Stimulated activated CD4-positive, alpha-beta T cell treated with anti-CD3 and anti-CD28 coated beads, Interleukin-4, amount 100 ng/mL, for 1 hour (primary cell): ENCODE results near the gene NECTIN2.
"Not testable (repeated sequence)": the region's sequence is repeated elsewhere in the genome, so short reads cannot be mapped to it uniquely, and the experiment has no call there.

Source experiments
- DNase-seq: peaks from one replicate; pipeline ENCODE4 v3.0.0-alpha.2; 2020

NECTIN2 gene

GRCh38 chr19:44817725-44818465 lies 28.2 kb upstream of the NECTIN2 start:
- no peak for DNase-seq

DNA sequence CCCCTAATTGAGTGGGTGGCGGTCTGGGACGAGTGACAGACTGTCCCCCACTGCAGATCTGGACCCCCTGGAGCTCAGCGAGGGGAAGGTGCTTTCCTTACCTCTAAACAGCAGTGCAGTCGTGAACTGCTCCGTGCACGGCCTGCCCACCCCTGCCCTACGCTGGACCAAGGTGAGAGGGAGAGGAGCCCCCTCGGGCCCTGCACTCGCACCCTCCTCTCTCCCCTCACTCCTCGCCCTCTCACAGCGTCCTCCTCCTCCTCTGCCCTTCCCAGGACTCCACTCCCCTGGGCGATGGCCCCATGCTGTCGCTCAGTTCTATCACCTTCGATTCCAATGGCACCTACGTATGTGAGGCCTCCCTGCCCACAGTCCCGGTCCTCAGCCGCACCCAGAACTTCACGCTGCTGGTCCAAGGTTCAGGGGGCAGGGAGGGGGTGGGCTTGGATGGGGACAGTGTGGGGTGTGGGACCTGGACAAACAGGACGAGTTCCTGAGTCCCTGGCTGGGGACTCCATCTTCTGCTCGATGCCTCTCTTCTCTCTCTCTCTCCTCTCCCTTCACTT lies 27.5 kb upstream of the NECTIN2 start:
- DNase-seq, result no peak

DNA sequence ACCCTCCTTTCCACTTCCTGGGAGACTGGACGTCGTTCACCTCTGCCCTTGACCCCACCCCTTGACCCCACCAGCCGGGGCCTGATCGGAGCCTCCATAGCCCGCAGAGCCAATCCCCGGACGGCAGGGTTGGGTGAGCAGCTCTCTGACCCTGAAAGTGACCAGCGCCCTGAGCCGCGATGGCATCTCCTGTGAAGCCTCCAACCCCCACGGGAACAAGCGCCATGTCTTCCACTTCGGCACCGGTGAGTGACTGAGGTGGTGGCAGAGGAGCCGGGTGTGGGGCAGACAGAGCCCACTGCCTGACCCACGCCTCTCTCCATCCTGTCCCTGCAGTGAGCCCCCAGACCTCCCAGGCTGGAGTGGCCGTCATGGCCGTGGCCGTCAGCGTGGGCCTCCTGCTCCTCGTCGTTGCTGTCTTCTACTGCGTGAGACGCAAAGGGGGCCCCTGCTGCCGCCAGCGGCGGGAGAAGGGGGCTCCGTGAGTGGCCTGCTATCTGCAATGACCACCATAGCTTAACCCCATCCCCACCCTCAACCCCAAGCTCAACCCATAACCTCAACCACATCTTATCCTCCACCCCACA lies 26.8 kb upstream of the NECTIN2 start:
- no peak for DNase-seq

DNA sequence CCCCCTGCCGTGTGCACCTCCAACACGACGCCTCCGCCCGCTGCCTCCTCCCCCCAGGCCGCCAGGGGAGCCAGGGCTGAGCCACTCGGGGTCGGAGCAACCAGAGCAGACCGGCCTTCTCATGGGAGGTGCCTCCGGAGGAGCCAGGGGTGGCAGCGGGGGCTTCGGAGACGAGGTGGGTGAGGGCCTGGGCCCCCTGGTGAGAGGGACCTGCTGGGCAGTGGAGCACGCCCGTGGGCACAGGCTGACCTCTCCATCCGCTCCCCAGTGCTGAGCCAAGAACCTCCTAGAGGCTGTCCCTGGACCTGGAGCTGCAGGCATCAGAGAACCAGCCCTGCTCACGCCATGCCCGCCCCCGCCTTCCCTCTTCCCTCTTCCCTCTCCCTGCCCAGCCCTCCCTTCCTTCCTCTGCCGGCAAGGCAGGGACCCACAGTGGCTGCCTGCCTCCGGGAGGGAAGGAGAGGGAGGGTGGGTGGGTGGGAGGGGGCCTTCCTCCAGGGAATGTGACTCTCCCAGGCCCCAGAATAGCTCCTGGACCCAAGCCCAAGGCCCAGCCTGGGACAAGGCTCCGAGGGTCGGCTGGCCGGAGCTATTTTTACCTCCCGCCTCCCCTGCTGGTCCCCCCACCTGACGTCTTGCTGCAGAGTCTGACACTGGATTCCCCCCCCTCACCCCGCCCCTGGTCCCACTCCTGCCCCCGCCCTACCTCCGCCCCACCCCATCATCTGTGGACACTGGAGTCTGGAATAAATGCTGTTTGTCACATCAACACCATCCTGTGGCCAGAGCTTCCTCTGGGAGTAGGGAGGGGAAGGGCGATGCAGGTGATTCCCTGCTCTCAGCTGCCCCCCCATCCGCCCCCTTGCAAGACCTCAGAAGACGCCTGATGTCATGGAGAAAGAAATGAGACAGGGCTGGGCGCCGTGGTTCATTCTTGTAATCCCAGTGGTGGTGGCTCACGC lies 25.2 kb upstream of the NECTIN2 start:
- no peak for DNase-seq

DNA sequence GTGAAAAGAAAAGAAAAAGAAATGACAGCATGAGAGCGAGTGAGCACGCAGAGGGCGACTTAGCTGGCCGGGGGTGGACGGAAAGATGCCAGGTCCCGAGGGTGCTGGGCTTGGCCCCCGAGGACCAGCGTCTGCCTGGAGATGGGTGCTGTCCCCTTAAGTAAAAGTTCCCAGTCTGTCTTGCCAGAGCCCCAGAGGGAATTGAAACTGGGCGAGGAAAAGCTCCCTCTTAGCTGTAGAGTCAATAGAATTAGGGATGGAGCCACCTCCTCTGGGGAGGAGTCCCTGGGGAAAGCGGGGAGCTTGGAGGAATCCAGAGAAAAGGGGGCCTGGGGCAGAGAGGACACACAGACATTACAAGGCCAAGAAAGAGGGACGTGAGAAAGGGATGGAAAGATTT lies 23.9 kb upstream of the NECTIN2 start:
- no peak for DNase-seq

DNA sequence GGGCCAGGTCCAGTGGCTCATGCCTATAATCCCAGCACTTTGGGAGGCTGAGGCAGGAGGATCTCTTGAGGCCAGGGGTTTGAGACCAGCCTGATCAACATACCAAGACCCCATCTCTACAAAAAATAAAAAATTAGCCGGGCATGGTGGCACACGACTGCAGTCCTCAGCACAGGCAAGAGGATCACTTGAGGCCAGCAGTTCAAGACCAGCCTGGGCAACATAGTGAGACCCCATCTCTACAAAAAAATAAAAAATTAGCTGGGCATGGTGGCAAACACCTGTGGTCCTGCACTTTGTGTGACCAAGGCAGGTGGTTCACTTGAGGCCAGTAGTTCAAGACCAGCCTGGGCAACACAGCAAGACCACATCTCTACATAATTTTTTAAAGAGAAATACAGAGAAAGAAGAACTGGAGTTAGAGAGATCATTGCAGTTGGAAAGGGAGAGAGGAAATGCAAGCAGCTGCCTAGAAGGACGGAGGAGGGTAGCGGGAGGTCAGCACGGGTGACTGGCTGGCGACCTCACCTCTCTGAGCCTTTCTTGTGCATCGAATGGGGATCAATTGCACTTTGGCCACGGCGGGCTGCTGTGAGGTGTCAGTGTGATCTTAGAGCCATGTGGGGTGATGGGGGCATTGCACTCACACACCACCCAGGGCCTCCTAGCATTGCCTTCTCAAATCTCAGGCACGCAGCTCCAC lies 23.3 kb upstream of the NECTIN2 start:
- DNase-seq, result no peak

GRCh38 chr19:44823373-44823698 lies 22.8 kb upstream of the NECTIN2 start:
- no peak for DNase-seq

- DNase-seq, result no peak
Observed at GRCh38 chr19:44824761-44825160, 21.3 kb upstream of the NECTIN2 start.

DNA sequence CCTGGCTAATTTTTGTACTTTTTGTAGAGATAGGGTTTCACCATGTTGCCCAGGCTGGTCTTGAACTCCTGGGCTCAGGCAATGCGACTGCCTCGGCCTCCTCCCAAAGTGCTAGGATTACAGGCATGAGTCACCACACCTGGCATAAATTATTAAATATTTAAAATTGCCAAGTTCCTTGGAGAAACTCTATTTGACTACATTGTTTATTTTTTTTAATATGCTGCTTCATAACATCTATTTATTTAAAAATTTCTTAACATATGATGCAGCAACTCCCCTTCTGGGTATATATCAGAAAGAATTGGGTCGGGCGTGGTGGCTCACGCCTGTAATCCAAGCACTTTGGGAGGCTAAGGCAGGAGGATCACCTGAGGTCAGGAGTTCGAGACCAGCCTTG lies 13.2 kb upstream of the NECTIN2 start:
- not testable (repeated sequence) for DNase-seq

GRCh38 chr19:44834399-44834798 lies 11.7 kb upstream of the NECTIN2 start:
- DNase-seq, result not testable (repeated sequence)

DNA sequence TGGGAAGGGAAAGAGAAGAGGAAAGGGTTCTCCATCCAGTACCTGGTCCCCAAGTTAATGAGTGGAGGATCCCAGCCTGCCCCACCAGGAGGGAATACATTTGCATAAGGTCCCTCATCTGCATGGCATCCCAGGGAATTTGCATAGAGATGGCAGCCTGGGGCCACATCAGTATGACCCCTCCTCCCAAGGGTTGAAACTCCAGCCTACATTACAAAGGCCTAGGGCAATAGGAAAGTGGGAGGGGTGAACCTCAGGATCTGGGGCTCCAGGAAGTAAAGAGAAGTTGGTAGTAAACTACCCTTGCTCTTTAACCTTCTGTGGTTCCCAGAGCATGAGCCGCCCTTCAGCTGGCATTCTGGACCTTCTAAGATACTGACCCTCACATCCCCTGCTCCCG lies 6.8 kb upstream of the NECTIN2 start:
- no peak for DNase-seq

DNA sequence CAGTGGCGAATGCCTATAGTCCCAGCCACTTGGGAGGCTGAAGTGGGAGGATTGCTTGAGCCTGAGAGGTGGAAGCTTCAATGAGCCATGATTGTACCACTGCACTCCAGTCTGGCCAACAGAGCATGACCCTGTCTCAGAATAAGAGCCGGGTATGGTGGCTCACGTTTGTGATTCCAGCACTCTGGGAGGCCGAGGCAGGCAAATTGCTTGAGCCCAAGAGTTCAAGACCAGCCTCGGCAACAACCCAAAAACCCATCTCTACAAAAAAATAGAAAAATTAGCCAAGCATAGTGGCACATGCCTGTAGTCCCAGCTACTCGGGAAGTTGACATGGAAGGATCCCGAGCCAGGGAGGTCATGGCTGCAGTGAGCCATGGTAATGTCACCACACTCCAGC lies 5.3 kb upstream of the NECTIN2 start:
- DNase-seq, result no peak

DNA sequence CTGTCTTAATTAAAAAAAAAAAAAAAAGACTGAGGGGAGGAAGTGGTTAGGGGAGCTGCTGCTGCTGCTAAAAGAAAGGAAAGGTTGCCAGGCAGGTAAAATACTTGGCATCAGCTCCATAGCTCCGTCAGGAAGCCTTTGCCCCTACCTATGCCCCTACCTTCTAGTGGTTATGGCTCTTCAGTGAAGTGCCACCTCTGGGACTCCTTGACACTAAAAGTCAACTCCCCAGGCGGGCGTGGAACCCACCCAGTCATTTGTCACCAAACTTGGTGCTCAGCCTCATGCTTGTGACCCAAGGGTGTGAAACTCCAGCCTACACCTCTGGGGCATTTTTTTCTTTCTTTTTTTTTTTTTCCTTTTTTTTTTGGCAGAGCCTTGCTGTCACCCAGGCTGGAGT lies 4.9 kb upstream of the NECTIN2 start:
- DNase-seq, result no peak

- DNase-seq, result no peak
Observed at GRCh38 chr19:44845286-44845611, 848 bp upstream of the NECTIN2 start.

DNA sequence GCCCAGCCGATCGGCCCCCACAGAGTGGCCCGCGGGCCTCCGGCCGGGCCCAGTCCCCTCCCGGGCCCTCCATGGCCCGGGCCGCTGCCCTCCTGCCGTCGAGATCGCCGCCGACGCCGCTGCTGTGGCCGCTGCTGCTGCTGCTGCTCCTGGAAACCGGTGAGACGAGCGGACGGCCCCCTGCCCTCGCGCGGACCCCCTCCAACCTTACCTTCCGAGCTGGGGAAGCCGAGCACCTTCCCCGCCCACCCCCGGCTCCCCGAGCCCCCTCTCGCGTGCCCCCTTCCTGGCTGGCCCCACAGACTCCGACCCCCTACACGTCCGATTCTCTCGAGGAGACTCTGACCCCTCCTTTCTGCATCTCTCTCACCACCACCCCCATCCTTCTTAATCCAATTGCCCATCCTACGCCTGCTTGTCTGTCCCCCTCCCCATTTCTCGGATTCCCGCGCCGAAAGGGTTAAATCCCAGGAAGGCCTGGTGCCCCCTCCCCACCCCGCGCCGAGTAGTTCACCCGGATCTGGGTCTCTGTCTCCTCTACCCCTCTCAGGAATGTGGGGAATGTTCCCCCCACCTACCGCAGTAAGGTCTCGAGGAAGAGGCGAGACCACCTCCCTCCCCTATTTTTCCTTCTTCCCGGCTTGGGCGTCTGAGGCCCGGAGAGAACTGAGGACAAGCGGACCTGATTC lies 502 bp downstream of the NECTIN2 start:
- no peak for DNase-seq

GRCh38 chr19:44847144-44848035 lies 1.3 kb downstream of the NECTIN2 start:
- DNase-seq, result no peak

- DNase-seq, result no peak
Observed at GRCh38 chr19:44848036-44848811, 2.1 kb downstream of the NECTIN2 start.

DNA sequence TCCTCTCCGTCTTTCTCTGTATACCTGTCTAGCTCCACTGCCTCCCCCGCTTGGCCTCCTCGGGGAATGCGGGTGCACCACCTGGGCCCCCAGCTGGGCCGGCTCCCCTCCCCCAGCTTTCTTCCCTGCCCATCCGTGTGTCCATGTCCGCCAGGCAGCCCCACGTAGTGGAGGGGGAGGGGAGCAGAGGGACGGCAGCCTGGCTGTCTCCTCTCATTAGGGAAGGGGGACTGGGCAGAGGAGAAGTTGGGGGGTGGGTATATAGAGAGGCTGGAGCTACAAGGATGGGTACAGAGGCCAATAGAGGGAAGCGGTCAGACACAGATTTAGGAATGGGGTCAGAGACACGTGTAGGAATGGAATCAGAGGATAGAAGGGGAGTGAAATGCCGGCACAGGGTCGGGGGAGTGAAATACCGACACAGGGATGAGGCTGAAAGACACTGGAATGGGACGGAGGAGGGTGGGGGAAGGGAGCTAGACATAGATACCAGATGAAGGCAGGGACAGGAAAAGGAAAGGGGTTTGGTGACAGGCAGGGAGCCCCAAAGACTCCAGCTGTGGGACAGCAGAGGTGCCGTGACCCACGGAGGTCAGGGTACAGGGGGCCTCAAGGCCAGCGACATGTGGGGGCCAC lies 2.8 kb downstream of the NECTIN2 start:
- DNase-seq, result no peak

DNA sequence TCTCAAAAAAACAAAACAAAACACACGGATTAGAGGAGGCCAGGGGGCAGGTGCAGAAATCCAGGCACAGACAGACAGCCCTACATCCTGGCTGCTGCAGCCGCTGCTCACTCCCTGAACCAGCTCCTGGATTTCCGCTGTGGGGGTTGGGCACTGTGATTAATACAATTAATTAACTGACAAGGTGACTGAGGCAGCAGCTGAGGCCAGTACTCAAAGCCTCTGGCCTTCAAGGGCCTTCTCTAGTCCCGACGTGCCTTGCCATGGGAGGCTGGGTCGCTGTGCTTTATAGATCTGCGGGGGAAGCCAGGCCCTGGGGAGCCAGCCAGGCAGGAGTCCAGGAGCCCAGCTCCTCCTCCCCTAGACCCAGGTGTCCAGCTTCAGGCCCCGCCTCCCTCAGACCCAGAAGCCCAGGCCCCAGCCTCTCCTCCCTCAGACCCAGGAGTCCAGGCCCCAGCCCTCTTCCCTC lies 4.6 kb downstream of the NECTIN2 start:
- DNase-seq, result no peak

- DNase-seq, result no peak
Observed at GRCh38 chr19:44851427-44851826, 5.3 kb downstream of the NECTIN2 start.
